ENCODE results near the gene TRMT1L.

GRCh38 chr1:185155600-185156287 is 1.0 kb downstream of the TRMT1L start:
- TF ChIP-seq CTCF (conservative IDR thresholded peaks at IDR 0.05) (no peak), ZFX (IDR thresholded peaks at IDR 0.05) (no peak)

Measured in C4-2B (cell line).